ENCODE data around the gene GATB.

Gene GATB

GRCh38 chr4:151725087-151725486 is 35.7 kb downstream of the GATB start:
- no peak overlapping the region for H3K4me3 ChIP-seq (replicated peaks; ENCODE audit: low read depth, low read length)
- no peak for TF ChIP-seq CTCF (IDR thresholded peaks at IDR 0.05; ENCODE audit: low read length, missing control alignments)
- DNase-seq (ENCODE audit: low read depth) = no peak

GRCh38 chr4:151721916-151722315 is 38.9 kb downstream of the GATB start:
- no peak overlapping the region for H3K4me3 ChIP-seq (replicated peaks; ENCODE audit: low read depth, low read length)
- TF ChIP-seq CTCF (IDR thresholded peaks at IDR 0.05; ENCODE audit: low read length, missing control alignments) = no peak
- DNase-seq (ENCODE audit: low read depth) = no peak

GRCh38 chr4:151721466-151721865 is 39.3 kb downstream of the GATB start:
- H3K4me3 ChIP-seq (replicated peaks; ENCODE audit: low read depth, low read length) = no peak overlapping the region
- DNase-seq (ENCODE audit: low read depth) = no peak
- TF ChIP-seq CTCF (IDR thresholded peaks at IDR 0.05; ENCODE audit: low read length, missing control alignments) = no peak

GRCh38 chr4:151719956-151720334 is 40.9 kb downstream of the GATB start:
- no peak overlapping the region for H3K4me3 ChIP-seq (replicated peaks; ENCODE audit: low read depth, low read length)
- no peak for TF ChIP-seq CTCF (IDR thresholded peaks at IDR 0.05; ENCODE audit: low read length, missing control alignments)
- DNase-seq (ENCODE audit: low read depth) = no peak

- DNase-seq (ENCODE audit: low read depth) = peak; percentile 68
- no peak overlapping the region for H3K4me3 ChIP-seq (replicated peaks; ENCODE audit: low read depth, low read length)
- no peak for TF ChIP-seq CTCF (IDR thresholded peaks at IDR 0.05; ENCODE audit: low read length, missing control alignments)
Observed at GRCh38 chr4:151718984-151719955, 41.5 kb downstream of the GATB start.

- no peak overlapping the region for H3K4me3 ChIP-seq (replicated peaks; ENCODE audit: low read depth, low read length)
- no peak for DNase-seq (ENCODE audit: low read depth)
- no peak for TF ChIP-seq CTCF (IDR thresholded peaks at IDR 0.05; ENCODE audit: low read length, missing control alignments)
Observed at GRCh38 chr4:151717909-151718628, 42.7 kb downstream of the GATB start.
